NCI-H446 treated with DMSO at 0.1 percent for 48 hours (cell line): ENCODE measurements around the gene INO80B.
"Not testable (repeated sequence)": the region's sequence is repeated elsewhere in the genome, so short reads cannot be mapped to it uniquely, and the experiment has no call there.

ENCODE experiments used
- DNase-seq: peaks from one replicate; lab custom pipeline; 2025; lab: John Stamatoyannopoulos, UW

The INO80B gene

GRCh38 chr2:74425523-74425922 is 29.4 kb upstream of the INO80B start:
- DNase-seq: no peak

DNA sequence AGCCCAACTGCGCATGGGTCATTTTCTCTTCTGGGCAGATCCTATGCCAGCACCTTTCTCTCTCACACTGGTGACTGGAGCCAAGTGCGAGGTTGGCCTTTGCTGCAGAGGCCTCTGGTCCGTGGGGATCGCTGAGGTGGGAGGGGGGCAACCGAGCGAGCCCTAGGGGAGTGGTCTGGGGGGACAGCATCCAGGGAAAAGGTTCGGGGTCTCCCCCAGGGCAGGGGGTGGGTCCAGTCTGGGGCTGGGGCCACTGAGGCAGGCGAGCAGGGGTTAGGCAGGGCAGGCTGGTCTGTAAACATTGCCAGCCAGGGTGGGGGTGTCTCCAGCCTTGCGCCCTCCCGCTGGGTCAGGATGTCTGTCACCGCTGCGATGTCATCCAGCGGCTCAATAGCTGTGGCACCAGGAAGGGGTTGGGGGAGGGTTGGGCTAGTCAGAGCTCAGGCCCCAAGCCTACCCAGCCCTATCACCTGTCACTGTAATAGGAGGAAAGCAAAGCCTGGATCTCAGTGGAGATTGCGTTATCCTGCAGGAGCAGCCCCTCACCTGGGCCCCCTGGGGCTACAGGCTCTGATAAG is 28.6 kb upstream of the INO80B start:
- DNase-seq: no peak

GRCh38 chr2:74427551-74427950 is 27.3 kb upstream of the INO80B start:
- no peak for DNase-seq

DNA sequence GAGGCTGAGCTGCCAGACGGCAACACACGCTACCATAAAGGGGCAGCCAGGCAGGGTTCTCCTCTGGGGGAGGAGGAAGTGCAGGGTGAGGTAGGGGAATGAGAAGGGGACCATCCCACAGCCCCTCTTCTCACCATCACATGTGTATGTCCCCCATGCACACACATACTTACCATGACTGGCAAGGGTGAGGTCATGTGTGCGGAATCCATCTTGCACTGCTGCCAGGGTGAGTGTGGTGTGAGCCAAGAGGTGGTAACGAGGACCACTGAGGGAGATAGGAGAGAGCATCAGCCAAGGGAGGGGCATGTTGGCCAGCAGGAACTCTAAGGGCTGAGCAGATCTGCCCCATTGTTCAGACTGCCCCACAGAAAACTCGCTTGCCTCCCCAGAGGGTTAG is 26.2 kb upstream of the INO80B start:
- DNase-seq: no peak

GRCh38 chr2:74429487-74430451 is 25.1 kb upstream of the INO80B start:
- DNase-seq: no peak

DNA sequence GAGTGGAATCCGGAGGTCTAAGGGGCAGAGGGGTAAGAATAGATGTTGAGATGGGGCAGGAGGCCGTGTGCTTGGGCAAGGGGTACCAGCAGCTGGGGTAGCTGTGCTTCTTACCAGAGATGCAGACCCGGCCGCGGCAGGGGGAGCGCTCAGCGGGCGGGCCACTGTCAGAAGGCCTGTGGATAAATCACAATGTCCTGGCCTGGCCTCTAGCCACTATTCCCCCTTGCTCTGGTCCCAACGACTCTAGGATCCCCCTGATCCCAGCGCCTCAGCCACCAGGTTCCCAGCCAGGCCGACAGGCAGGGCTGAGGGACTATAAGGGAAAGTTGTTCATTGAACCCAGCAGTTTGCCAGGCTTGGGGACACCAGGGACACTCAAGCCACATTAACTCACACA is 24.4 kb upstream of the INO80B start:
- no peak for DNase-seq

DNA sequence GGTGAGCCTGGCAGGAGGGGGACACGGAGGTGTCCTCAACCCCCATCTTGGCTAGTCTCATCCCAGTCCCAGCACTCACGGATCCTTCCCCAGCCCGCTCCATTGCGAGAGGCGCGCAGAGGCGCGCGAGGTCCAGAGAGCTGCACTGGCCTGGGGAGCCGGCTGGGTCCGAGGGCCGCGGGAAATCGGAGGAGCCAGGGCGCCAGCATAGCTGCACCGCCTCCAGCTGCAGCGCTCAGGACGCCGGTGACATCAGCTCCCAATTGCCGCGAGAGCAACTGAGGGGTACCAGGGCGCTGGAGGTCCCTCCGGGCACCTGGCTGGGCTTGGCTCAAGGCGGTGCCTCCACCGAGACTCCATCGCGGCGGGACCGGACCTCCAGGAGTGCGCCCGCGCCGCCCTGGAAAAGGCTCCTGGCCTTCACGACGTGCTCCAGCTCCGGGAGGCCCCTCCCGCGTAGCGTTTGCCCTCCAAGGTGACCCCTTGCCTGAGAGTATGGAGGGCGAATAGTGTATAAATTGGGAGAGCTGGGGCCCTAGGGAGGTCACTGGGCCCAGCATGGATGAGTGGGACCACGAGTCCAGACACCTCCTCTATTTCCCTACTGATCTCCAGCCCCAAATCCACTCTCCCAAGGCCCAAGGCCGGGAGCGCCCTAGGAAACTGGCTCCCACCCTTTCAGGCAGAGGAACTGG is 18.6 kb upstream of the INO80B start:
- no peak for DNase-seq

DNA sequence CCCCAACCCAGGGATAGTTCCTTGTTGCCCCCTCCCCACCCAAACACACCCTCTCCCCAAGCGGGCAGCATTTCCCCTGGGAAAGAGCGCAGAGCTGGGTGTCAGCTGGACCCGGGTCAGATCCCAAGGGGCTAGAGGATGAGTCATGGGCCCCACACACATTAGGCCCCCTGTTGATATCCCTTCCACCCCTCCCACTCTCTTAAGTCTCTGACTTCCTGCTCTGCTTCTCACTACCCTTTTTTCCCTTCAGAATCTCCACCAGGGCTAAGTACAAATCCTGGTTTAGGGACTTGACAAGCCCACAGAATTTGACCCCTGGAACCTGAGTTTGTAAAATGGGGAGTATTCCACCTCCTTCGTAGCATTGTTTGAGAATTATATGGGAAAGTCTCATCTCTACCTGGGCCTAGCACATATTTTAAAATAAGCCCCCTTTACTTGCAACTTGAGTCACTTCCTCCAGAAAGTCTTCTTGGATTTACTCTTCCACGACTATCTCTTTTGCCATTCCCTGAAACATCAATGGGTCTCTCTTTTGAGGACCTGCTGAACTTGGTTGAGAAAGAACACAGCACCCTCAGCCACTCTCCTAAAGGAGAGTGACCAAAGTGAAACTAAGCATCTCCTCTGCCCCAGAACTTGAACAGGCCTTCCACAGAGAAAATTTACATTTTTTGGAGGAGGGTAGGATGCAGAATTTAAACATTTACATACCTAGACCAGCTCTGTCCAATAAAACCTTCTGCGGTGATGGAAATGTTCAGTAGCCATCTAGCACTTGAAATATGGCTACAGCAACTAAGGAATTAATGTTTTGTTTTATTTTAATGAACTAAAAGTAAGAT is 17.8 kb upstream of the INO80B start:
- no peak for DNase-seq

- DNase-seq: no peak
Measured at GRCh38 chr2:74438248-74438647, 16.6 kb upstream of the INO80B start.

DNA sequence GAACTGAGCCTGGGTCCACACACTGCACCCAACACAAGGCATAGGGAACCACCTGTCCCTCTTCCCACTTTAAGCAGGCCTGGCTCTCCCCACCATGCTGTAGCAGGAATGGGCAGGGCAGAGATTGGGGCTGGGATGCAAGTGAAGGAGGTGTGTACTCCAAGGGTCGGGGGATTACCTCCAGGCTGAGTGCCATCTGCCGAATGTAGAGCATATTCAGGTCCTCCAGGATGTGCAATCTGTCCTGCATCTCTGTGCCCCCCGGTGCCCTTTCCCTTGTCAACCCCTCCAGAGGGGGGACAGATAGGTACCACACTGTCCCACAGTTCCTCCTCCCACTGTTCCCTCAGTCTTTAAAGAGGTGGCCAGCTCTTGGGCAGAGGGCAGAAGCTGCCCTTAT is 15.5 kb upstream of the INO80B start:
- DNase-seq: no peak

GRCh38 chr2:74439803-74440377 is 15.0 kb upstream of the INO80B start:
- DNase-seq: no peak

DNA sequence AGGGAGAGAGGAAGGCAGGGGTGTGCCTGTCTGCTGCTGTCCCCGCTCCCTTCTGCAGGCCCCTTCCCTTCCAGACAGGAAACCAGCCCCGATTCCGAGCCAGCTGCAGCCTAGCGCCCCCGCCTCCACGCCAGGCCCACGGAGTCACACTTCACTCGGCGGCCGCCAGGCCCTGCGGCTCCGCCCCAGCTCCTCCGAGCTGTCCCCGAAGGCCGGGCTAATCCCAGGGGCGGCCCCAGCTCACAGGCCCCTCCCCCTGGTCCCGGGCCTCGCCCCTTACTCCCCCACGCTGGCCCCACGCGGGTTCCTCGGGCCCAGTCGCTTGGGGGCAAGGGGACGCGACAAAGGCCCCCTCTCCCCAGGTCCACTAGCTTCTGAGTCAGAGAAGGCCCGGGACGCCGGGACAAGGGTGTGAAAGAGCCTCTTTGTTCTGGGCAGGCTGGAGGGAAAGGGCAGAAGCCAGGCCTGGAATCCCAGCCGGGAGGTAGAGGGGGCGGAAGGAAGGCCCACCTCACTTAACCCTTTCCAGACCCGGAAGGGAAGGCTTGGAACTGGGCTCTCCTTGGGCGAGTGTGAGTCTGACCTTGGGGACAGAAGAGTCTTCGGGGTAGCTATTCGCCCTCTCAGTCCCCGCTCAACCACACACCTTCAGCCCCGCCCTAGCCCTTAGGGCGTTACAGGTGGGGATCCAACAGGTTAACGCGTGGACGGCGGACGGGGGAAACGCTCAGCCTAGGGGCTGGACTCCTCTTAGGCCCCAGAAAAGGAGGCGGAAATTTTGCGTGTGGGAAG is 14.3 kb upstream of the INO80B start:
- peak; percentile 16 for DNase-seq

DNA sequence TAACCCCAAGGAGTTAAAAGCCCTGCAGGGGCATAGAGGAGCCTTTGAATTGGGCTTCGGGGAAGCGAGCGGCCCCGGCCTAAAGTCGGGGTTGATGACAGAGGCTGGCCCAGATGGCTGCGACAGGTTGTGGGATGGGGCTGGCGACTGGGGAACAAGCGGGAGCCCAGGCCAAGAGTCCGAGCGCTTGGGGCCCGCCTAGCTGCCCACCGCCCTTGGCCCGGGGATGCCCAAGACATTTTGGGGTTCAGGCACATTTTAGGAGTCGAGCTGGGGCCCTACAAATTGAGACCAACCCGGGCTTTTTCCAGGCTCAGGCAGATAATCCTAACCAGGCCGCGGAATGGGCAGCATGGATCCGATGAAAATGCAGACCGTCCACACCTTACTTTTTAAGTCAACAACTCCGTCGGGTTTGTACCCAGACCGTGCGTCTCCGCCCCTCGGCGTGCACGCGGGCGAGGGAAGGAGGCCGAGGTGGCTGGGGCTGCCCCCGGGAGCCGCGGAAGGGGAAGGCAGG is 13.7 kb upstream of the INO80B start:
- DNase-seq: no peak

DNA sequence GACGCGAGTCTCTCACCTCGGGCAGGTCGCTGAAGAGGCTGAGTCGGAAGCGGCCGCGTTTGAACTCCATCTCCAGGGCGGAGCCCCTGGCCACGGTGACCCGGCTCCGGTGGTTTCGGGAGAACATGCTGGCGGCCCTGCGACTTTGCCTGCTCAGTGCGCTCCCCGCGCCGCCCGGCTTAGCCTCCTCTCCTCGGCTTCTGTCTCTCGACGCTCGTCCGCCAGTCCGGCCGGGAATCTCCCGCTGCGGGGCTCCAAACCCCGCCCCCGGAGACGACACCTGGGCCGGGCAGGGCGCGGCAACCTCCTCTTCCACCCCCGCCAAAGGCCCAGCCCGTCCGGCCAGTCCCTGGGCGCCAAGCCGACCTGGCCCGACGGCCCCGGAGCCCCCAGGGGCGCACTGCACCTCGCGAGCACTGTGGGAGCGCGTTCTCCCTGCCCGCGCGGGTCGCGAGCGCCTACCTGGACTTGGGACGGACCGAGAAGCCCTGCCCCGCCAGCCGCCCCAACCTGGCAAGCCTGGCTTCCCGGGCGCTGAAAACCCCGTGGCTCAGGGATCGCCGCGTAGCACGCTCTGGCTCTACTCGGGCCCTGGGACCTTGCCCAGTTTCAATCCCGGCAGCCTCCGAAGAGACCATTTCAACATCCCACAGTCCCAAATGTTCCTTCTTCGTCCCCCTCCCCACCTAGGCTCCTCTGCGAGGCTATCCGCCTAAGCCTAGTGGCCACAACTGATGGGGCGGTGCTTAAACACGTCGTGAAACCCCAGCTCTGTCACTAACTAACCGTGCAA is 13.0 kb upstream of the INO80B start, which contains the start of gene RTKN:
Gene RTKN, minus strand, starts transcription at position 248 of the 793 bp plus-strand sequence. Its CDS starts 121 bp downstream, at position 127.
- DNase-seq: no peak

DNA sequence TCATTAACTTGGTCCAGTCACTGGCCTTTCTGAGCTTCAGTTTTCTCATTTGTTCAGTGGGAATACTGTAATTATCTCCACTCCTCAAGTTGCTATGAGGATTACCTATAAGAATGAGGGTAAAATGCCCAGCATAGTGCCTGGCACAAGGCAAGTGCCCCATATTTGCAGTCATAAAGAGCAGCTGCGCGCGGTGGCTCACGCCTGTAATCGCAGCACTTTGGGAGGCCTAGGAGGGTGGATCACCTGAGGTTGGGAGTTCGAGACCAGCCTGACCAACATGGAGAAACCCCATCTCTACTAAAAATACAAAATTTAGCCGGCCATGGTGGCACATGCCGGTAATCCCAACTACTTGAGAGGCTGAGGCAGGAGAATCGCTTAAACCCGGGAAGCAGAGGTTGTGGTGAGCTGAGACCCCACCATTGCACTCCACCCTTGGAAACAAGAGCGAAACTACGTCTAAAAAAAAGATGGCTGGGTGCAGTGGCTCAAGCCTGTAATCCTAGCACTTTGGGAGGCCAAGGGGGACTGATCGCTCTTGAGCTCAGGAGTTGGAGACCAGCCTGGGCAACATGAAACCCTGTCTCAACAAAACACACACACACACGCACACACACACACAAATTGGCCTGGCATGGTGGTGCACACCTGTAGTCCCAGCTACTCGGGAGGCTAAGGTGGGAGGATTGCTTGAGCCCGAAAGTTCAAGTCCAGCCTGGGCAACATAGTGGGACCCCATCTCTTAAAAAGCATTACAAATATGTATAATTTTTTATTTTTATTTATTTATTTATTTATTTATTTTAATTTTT is 12.2 kb upstream of the INO80B start:
- not testable (repeated sequence) for DNase-seq

- peak; percentile 18 for DNase-seq
Measured at GRCh38 chr2:74444498-74445318, 10.2 kb upstream of the INO80B start.

GRCh38 chr2:74447230-74447999 is 7.5 kb upstream of the INO80B start:
- no peak for DNase-seq
